Measurements from ENCODE around the gene ATP6V0E1.
"Not testable (repeated sequence)": the region's sequence is repeated elsewhere in the genome, so short reads cannot be mapped to it uniquely, and the experiment has no call there.

ATP6V0E1 gene

GRCh38 chr5:173035904-173036707, 52.5 kb downstream of the ATP6V0E1 start:
- DNase-seq (ENCODE audit: low spot score), result no peak

GRCh38 chr5:173039188-173039587, 55.6 kb downstream of the ATP6V0E1 start:
- DNase-seq (ENCODE audit: low spot score), result no peak

DNA sequence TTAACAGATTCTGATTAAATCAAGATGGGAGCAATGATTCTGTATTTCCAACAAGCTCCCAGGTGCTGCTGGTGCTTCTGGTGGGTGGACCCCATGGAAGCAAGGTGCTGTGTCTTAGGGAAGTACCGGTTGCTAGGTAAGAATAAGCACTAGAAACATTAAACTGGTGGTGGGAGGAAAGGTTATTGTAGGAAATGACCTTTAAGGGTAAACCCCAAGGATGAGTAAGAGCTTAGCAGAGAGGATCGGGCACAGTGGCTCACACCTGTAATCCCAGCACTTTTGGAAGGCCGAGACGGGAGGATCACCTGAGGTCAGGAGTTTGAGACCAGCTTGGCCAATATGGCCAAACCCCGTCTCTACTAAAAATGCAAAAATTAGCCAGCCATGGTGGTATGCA, 56.4 kb downstream of the ATP6V0E1 start:
- no peak for DNase-seq (ENCODE audit: low spot score)

GRCh38 chr5:173041881-173042762, 58.6 kb downstream of the ATP6V0E1 start:
- DNase-seq (ENCODE audit: low spot score), result no peak

GRCh38 chr5:173042763-173043107, 59.2 kb downstream of the ATP6V0E1 start:
- DNase-seq (ENCODE audit: low spot score), result no peak

DNA sequence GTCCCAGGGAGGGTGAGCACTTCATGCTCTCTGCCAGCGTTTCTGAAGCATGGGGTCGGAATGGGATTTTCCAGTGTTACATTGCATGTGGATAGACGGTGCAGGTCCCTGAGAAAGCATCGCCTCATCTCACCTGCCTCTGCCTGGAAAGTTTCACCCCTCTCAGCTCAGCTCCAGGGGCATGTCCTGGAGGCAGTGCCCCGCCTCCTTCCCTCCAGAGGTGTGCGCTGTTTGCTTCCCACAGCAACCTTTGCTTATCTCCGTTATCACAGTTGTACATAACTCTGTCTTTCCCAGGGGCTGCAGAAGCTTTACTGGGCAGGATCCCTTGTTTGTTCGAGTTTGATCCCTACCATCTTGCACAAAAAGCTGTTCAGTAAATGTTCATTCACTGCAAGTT, 61.9 kb downstream of the ATP6V0E1 start:
- no peak for DNase-seq (ENCODE audit: low spot score)

- not testable (repeated sequence) for DNase-seq (ENCODE audit: low spot score)
Measured at GRCh38 chr5:173047096-173047837, 63.7 kb downstream of the ATP6V0E1 start.

DNA sequence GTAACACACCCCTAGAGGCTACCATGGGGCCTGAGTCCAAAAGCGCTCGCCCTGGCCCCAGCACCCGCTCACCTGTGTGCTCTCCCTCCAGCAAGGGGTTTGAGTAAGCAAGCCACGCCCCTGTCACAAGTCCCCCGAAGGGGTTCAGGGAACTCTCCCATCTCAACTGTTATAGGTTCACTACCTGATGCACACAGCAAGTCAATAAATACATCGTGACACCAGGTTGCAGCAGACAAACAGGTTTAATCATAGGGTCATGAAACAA, 64.2 kb downstream of the ATP6V0E1 start:
- DNase-seq (ENCODE audit: low spot score), result no peak

DNA sequence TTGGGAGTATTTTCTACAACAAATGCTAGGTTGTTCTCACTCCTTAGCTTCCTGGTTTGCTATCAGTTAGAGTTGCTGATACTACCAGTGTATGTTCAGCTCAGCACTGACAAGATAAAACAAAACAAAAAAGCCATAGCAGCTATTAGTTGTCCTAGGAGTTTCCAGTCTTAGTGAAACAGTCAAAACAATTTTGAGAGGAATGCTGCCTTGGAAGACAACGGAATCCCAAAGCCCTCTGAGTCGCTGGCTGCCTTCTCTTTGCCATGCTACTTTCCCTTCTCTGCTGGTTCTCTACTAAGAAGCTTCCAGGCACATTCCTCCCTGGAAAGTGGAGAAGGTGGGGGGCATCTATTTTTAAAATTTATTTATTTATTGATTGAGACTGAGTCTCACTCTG, 67.2 kb downstream of the ATP6V0E1 start:
- DNase-seq (ENCODE audit: low spot score), result no peak

- DNase-seq (ENCODE audit: low spot score), result no peak
Measured at GRCh38 chr5:173051746-173052145, 68.2 kb downstream of the ATP6V0E1 start.

GRCh38 chr5:173053041-173053440, 69.5 kb downstream of the ATP6V0E1 start:
- DNase-seq (ENCODE audit: low spot score), result no peak

GRCh38 chr5:173055042-173055721, 71.6 kb downstream of the ATP6V0E1 start:
- DNase-seq (ENCODE audit: low spot score), result no peak

DNA sequence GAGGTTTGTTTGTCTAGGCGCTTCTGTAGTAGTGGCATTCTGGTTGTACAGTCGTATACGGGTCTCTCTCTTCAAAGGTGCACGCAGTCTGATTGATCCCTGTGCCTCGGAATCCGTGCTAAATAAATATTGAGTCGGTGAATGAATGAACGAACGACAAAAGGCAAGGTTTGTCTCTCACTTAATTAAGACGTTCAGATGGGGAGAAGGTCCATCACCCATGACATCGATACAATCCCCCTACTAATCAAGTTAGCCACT, 72.1 kb downstream of the ATP6V0E1 start:
- no peak for DNase-seq (ENCODE audit: low spot score)

GRCh38 chr5:173055983-173056782, 72.6 kb downstream of the ATP6V0E1 start, which contains the start of gene CREBRF:
TSS of gene CREBRF (plus strand) at chr5:173056352. CDS start at chr5:173080776, 24,424 bp downstream.
- DNase-seq (ENCODE audit: low spot score), result peak; percentile 96

- DNase-seq (ENCODE audit: low spot score), result no peak
Measured at GRCh38 chr5:173056783-173057061, 73.2 kb downstream of the ATP6V0E1 start.

DNA sequence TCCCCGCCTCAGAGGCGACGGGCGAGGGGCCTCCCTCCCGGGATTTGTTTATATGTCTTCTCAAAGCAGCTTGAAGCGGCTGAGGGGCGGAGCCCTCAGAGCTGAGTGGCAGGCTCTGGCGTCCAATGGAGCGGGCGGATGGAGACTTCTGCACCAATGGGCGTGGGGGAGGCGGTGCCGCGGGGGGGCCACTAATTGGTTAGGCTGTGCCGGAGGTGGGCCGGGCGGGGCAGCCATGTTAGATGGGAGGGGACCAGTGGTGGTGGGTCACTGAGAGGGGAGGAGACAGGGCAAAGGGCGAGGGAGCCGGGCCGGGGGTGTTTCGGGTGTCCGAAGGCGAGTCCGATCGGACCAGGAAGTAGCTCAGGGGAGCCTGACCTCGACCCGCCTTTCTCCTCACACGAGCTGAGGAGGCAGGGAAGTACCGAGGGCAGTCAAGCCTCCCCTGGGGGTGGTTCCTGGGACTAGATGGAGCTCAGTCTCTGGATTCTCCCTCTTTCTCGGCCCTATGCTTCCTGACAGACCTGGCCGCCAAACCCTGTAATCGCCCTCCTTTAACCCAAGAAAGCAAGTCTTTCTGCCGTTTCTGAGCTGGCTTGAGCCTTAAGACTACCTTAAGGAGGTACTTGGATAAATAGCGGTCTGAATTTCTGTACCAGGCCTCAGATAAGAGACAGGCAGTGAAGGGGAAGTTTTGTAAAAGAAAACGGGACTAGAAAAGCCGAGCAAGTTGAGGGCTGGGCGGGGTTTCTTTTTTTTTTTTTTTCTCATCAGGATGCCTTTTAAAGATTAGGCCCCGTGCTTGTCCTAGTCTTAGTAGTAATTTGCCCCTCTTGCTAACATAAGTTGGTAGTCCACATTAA, 73.7 kb downstream of the ATP6V0E1 start:
- DNase-seq (ENCODE audit: low spot score), result peak; percentile 99

GRCh38 chr5:173062141-173062540, 78.6 kb downstream of the ATP6V0E1 start:
- DNase-seq (ENCODE audit: low spot score), result no peak

GRCh38 chr5:173065155-173065554, 81.6 kb downstream of the ATP6V0E1 start:
- no peak for DNase-seq (ENCODE audit: low spot score)

DNA sequence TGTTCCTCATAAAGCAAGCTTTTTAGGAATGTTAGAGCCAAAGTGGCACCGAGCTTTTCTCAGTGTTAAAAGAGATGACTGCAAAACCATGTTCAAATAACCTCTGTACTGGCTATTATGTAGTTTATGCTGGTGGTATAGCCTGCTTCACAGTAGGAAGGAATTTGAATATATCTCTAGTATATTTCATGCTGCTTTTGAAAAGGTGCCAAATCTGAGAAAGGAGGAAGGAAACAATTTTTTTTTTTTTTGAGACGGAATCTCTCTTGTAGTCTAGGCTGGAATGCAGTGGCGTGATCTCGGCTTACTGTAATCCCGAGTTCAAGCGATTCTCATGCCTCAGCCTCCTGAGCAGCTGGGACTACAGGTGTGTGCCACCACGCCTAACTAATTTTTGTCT, 86.1 kb downstream of the ATP6V0E1 start:
- no peak for DNase-seq (ENCODE audit: low spot score)

- DNase-seq (ENCODE audit: low spot score), result no peak
Measured at GRCh38 chr5:173075137-173075843, 91.7 kb downstream of the ATP6V0E1 start.
